DOHH2 (cell line): ENCODE measurements around the gene MAGEF1.

Source experiments
- H3F3A ChIP-seq: fragments of 200-600 bp; sonication (generic), shearing (Covaris generic); 2 replicates; pipeline ENCODE4 v1.6.0; 2016; ENCODE audit warnings: antibody characterized with exemption, mild to moderate bottlenecking; ENCODE audit not compliant: control insufficient read depth, insufficient read depth
- H3K27ac ChIP-seq: fragments of 200-600 bp; sonication (generic); 2 replicates; pipeline ENCODE4 v1.5.1; 2014; ENCODE audit warnings: low read depth, mild to moderate bottlenecking, low read length, moderate library complexity
- H3K27me3 ChIP-seq: fragments of 200-600 bp; sonication (generic); 2 replicates; pipeline ENCODE4 v1.6.1; 2014; ENCODE audit warnings: mild to moderate bottlenecking, low read length, mixed read lengths; ENCODE audit not compliant: control insufficient read depth
- H3K36me3 ChIP-seq: fragments of 200-600 bp; sonication (generic); 2 replicates; pipeline ENCODE4 v1.6.1; 2014; ENCODE audit warnings: mild to moderate bottlenecking, low read length, moderate library complexity, mixed read lengths; ENCODE audit not compliant: control insufficient read depth
- H3K4me1 ChIP-seq: fragments of 200-600 bp; sonication (generic); 2 replicates; pipeline ENCODE4 v1.6.1; 2014; ENCODE audit warnings: mild to moderate bottlenecking, low read length, mixed read lengths; ENCODE audit not compliant: control insufficient read depth
- H3K4me2 ChIP-seq: fragments of 200-600 bp; sonication (generic); 2 replicates; pipeline ENCODE4 v1.6.0; 2014; ENCODE audit warnings: mild to moderate bottlenecking, low read length, moderate library complexity
- H3K4me3 ChIP-seq: fragments of 200-600 bp; sonication (generic); 2 replicates; pipeline ENCODE4 v1.5.1; 2014; ENCODE audit warnings: mild to moderate bottlenecking, low read length, mixed read lengths
- H3K79me2 ChIP-seq: fragments of 200-600 bp; sonication (generic); 2 replicates; pipeline ENCODE4 v1.6.1; 2014; ENCODE audit warnings: mild to moderate bottlenecking, low read length, mixed read lengths; ENCODE audit not compliant: control insufficient read depth
- H3K9me2 ChIP-seq: fragments of 200-600 bp; sonication (generic); replicated peaks from 2 replicates; pipeline ENCODE4 v1.6.1; 2014; ENCODE audit warnings: mild to moderate bottlenecking, low read length, mixed read lengths; ENCODE audit not compliant: control insufficient read depth
- H3K9me3 ChIP-seq: fragments of 200-600 bp; sonication (generic); 2 replicates; pipeline ENCODE4 v1.6.1; 2014; ENCODE audit warnings: antibody characterized with exemption, low read length, mixed read lengths; ENCODE audit not compliant: control insufficient read depth, insufficient read depth
- H4K20me1 ChIP-seq: fragments of 200-600 bp; sonication (generic); 2 replicates; pipeline ENCODE4 v1.6.0; 2014; ENCODE audit warnings: low read depth, mild to moderate bottlenecking, antibody characterized with exemption, low read length, moderate library complexity; ENCODE audit not compliant: control insufficient read depth, insufficient read depth
- CTCF ChIP-seq: fragments of 200-600 bp; sonication (generic); IDR thresholded peaks from one replicate; pipeline ENCODE4 v1.5.1; 2014; ENCODE audit warnings: antibody characterized with exemption, mild to moderate bottlenecking, low read depth, low read length; ENCODE audit not compliant: poor library complexity, severe bottlenecking
- EZH2phosphoT487 ChIP-seq: fragments of 200-600 bp; sonication (generic); IDR thresholded peaks from 2 replicates; pipeline ENCODE4 v1.6.1; 2017; ENCODE audit warnings: borderline replicate concordance, mild to moderate bottlenecking, antibody characterized with exemption, low read length, moderate library complexity, mixed read lengths

MAGEF1 gene

DNA sequence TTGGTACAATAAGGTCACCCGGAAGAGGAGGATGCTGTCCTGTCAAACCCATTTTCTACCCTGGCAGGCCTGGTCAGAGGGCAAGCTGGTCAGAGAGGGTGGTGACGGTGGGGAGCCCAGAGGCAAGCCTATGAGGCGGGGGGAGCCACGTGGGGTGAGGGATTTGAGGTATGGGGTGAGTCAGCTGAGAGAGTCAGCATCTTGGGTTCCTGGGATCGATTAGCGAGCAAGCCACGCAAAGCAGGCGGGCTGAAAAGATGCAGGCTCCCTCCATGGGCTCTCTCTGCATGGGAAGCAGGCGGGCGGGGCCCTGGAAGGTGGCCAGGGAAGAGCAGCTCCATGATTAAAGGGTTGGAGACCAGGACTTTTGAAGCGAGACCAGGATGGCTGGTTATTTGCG is 48.1 kb downstream of the MAGEF1 start:
- TF ChIP-seq EZH2phosphoT487 (no peak), CTCF (no peak)
- Histone ChIP-seq H3K4me2 (no peak overlapping the region), H3K27ac (no peak overlapping the region), H3K9me2 (no peaks in the 10 kb centered on the region), H3F3A (no peaks in the 10 kb centered on the region), H3K4me1 (no peaks in the 10 kb centered on the region), H4K20me1 (no peaks in the 10 kb centered on the region), H3K27me3 (peaks cover 5% of the 10 kb centered on the region), H3K9me3 (no peaks in the 10 kb centered on the region), H3K4me3 (no peak overlapping the region), H3K36me3 (no peaks in the 10 kb centered on the region), H3K79me2 (no peaks in the 10 kb centered on the region)

GRCh38 chr3:184663356-184663755 is 48.5 kb downstream of the MAGEF1 start:
- Histone ChIP-seq H3K4me2 (no peak overlapping the region), H3K36me3 (no peaks in the 10 kb centered on the region), H3K27ac (no peak overlapping the region), H3K4me1 (no peaks in the 10 kb centered on the region), H3K9me3 (no peaks in the 10 kb centered on the region), H3F3A (no peaks in the 10 kb centered on the region), H3K79me2 (no peaks in the 10 kb centered on the region), H3K4me3 (no peak overlapping the region), H3K9me2 (no peaks in the 10 kb centered on the region), H4K20me1 (no peaks in the 10 kb centered on the region), H3K27me3 (peaks cover 5% of the 10 kb centered on the region)
- no peak for TF ChIP-seq CTCF
- no peak for TF ChIP-seq EZH2phosphoT487

GRCh38 chr3:184662187-184662586 is 49.7 kb downstream of the MAGEF1 start:
- Histone ChIP-seq H3K4me2 (no peak overlapping the region), H3F3A (no peaks in the 10 kb centered on the region), H3K4me3 (no peak overlapping the region), H3K9me2 (no peaks in the 10 kb centered on the region), H4K20me1 (no peaks in the 10 kb centered on the region), H3K79me2 (no peaks in the 10 kb centered on the region), H3K4me1 (no peaks in the 10 kb centered on the region), H3K27me3 (peaks cover 5% of the 10 kb centered on the region), H3K36me3 (no peaks in the 10 kb centered on the region), H3K9me3 (no peaks in the 10 kb centered on the region), H3K27ac (no peak overlapping the region)
- no peak for TF ChIP-seq CTCF
- TF ChIP-seq EZH2phosphoT487, result no peak

- Histone ChIP-seq H4K20me1 (no peaks in the 10 kb centered on the region), H3K36me3 (no peaks in the 10 kb centered on the region), H3F3A (no peaks in the 10 kb centered on the region), H3K9me3 (no peaks in the 10 kb centered on the region), H3K9me2 (no peaks in the 10 kb centered on the region), H3K27me3 (peaks cover 12% of the 10 kb centered on the region), H3K79me2 (no peaks in the 10 kb centered on the region), H3K4me3 (no peak overlapping the region), H3K27ac (no peak overlapping the region), H3K4me2 (no peak overlapping the region), H3K4me1 (no peaks in the 10 kb centered on the region)
- TF ChIP-seq CTCF (no peak), EZH2phosphoT487 (no peak)
Measured at GRCh38 chr3:184660931-184661330, 50.9 kb downstream of the MAGEF1 start.
